HG03039 (cell line): Measurements from ENCODE around the gene TTC34.
"Not testable (repeated sequence)": the region's sequence is repeated elsewhere in the genome, so short reads cannot be mapped to it uniquely, and the experiment has no call there.

ENCODE experiments used
- ATAC-seq: cut with Tn5 transposase; IDR thresholded peaks from one replicate; pipeline ENCODE4 v1.9.1; 2021; ENCODE audit warnings: mild to moderate bottlenecking, moderate library complexity; ENCODE audit not compliant: unreplicated experiment

Gene TTC34

GRCh38 chr1:2800664-2801045 is 838 bp downstream of the TTC34 start:
- ATAC-seq, result no peak

GRCh38 chr1:2799811-2800663 is 1.5 kb downstream of the TTC34 start:
- ATAC-seq, result no peak

- ATAC-seq, result not testable (repeated sequence)
Measured at GRCh38 chr1:2798958-2799357, 2.5 kb downstream of the TTC34 start.

GRCh38 chr1:2797741-2798016 is 3.8 kb downstream of the TTC34 start:
- no peak for ATAC-seq

- ATAC-seq, result no peak
Measured at GRCh38 chr1:2796890-2797740, 4.4 kb downstream of the TTC34 start.

GRCh38 chr1:2795926-2796325 is 5.6 kb downstream of the TTC34 start:
- ATAC-seq, result no peak

GRCh38 chr1:2791027-2791760 is 10.3 kb downstream of the TTC34 start:
- no peak for ATAC-seq

- ATAC-seq, result no peak
Measured at GRCh38 chr1:2789986-2790581, 11.4 kb downstream of the TTC34 start.

GRCh38 chr1:2789164-2789985 is 12.1 kb downstream of the TTC34 start:
- ATAC-seq, result no peak

- no peak for ATAC-seq
Measured at GRCh38 chr1:2788506-2789163, 12.9 kb downstream of the TTC34 start.

GRCh38 chr1:2787163-2787911 is 14.2 kb downstream of the TTC34 start:
- no peak for ATAC-seq

- ATAC-seq, result no peak
Measured at GRCh38 chr1:2786329-2787162, 14.9 kb downstream of the TTC34 start.

GRCh38 chr1:2785631-2786328 is 15.7 kb downstream of the TTC34 start:
- no peak for ATAC-seq

GRCh38 chr1:2784854-2785630 is 16.5 kb downstream of the TTC34 start:
- ATAC-seq, result no peak

GRCh38 chr1:2783435-2784397 is 17.8 kb downstream of the TTC34 start:
- no peak for ATAC-seq

GRCh38 chr1:2783069-2783434 is 18.4 kb downstream of the TTC34 start:
- no peak for ATAC-seq
